ENCODE measurements around the gene RFFL.
A peak's percentile ranks its signal among the peaks of the same experiment; 100 is the strongest.
"Not testable (repeated sequence)": the region's sequence is repeated elsewhere in the genome, so short reads cannot be mapped to it uniquely, and the experiment has no call there.

RFFL gene

DNA sequence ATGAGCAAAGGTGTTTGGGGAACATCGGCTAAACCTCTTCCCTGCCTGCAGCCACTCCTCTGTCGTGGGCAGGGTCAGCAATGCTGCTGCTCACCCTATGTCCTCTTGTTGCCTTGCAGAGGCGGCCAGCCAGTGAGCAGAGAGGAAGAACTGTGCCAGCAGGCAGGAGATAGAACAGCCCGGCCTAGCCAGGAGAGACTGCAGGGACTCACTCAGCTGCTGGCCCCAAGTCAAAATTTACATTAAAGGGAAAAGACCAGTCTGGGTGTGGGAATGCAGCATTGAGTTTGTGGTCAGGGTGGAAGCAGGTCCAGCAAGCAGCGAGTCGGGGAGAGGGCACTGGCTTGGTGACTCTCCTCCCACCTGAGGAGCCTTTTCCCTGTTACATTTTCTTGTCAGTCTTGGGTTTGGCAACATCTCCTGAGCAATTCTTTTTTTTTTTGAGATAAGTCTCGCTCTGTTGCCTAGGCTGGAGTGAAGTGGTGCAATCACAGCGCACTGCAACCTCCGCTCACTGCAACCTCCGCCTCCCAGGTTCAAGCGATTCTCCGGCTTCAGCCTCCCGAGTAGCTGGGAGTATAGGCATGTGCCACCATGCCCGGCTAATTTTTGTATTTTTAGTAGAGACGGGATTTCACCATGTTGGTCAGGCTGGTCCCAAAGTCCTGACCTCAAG lies 60.5 kb downstream of the RFFL start:
- DNase-seq = no peak

GRCh38 chr17:35001549-35001948 lies 62.0 kb downstream of the RFFL start:
- no peak for DNase-seq

DNA sequence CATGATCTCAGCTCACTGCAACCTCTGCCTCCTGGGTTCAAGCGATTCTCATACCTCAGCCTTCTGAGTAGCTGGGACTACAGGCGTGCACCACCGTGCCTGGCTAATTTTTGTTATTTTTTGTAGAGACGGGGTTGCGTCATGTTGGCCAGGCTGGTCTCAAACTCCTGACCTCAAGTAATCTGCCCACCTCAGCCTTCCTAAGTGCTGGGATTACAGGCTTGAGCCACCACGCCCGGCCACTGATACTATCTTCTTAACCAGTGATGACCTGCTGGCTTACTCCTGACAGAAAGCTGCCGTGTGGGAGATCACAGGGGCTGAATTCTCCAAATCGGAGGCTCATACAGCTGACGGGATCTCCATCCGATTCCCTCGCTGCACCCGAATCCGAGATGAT lies 62.5 kb downstream of the RFFL start:
- not testable (repeated sequence) for DNase-seq

DNA sequence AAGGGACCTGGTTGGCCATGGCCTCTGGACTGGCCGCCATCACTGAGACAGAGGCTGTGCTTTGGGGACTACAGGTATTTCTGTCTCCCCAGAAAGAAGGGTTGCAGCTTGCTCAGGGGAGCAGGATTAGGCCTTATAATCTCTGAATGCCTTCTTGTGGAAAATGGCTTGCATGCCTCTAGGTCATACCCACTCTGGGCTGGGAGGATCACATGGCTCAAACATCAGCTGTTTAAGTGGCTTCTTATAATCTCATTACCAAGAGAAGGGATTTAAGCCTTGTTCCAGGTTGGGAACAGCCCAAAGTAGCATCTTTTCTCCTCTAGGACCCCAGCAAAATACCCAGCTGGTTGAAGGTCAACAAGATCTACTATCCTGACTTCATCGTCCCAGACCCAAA lies 64.1 kb downstream of the RFFL start:
- no peak for DNase-seq

- peak; percentile 85 for DNase-seq
These were observed 65.3 kb downstream of the RFFL start for GRCh38 chr17:34998205-34998604.

GRCh38 chr17:34997355-34997862 lies 66.1 kb downstream of the RFFL start:
- DNase-seq = no peak

DNA sequence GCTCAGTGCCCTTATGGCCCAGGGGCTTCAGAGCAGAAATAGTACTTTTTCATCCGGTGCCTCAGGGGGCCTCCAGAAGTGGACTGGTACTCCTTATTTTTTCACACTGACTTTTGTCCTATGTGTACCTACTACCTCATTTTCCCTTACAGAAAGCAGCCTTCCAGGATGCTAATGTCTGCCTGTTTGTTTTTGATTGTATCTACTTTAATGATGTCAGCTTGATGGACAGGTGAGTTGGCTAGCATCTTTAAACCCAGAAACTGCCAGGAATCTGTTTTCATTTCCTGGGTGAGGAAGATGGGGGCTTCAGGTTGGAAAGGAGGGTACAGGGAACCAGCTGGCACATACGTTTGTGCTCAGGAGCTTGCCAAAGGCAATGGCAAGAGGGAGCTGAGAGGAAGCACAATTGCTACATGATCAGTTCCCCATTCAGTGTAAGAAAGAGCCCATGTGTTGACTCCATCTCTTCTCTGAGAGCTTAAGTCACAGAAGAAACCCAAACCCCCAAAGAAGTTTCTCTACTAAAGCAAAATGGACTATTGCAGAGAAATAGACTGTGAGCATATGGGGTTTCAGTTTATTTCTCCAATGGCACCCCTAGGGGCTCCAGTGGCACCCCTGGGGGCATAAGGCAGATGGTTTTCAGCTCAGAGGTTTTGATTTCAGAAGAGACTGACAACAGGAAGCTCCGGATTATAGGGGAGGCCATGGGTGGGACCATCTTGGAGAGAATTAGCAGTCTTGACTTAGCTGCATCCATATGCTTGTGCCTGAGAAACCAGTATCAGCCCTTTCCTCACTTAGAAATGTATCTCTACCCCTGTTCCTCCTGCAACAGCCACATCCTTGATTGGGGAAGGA lies 66.9 kb downstream of the RFFL start:
- no peak for DNase-seq

GRCh38 chr17:34993031-34993430 lies 70.5 kb downstream of the RFFL start:
- no peak for DNase-seq

- no peak for DNase-seq
These were observed 71.9 kb downstream of the RFFL start for GRCh38 chr17:34991606-34992005.

DNA sequence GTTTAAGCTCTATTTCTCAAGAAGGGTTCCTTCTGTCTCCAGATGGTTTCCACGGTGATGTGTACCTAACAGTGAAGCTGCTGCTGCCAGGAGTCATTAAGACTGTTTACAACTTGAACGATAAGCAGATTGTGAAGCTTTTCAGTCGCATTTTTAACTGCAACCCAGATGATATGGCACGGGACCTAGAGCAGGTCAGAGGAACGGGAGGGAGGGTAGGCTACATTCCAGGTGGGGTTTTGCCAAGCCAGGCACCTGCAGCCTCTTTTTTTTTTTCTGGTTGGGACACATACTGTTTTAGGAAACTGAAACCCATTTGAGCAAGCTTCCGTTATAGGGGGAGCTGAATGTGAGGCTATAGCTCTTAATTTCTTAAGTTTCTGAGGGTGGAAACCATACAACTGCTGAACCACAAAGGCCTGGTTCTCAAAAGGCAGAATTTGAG lies 72.6 kb downstream of the RFFL start:
- no peak for DNase-seq

DNA sequence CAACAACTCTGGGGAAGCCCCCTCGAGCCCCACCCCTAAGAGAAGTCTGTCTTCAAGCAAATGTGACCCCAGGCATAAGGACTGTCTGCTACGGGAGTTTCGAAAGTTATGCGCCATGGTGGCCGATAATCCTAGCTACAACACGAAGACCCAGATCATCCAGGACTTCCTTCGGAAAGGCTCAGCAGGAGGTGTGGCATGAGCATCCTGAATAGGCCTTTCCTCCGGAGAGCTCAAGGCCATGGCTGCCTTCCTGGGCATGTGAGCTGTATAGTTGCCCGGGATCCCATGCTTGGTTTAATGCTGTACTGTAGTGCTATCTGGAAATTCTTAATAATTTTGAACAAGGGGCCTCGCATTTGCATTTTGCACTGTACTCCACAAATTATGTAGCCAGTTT lies 74.0 kb downstream of the RFFL start:
- DNase-seq = no peak

DNA sequence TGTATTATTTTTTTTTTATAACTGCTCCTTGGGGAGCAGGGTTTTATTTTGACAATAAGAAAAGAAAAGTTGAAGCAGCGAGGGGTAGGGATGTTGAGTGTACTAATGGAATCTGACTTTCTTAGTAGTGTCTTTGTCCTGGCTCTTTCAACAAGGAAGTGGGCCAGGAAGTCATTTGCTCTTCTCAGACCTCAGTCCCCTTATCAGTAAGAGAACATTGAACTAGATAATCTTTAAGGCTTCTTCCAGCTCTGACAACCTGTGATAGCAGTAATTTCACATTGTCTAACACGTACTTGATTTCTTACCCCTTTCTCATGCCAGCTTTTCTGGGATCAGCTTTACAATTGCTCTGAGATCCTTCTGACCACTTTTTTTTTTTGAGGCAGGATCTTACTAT lies 74.9 kb downstream of the RFFL start:
- DNase-seq = no peak

GRCh38 chr17:34987232-34987631 lies 76.3 kb downstream of the RFFL start:
- no peak for DNase-seq

DNA sequence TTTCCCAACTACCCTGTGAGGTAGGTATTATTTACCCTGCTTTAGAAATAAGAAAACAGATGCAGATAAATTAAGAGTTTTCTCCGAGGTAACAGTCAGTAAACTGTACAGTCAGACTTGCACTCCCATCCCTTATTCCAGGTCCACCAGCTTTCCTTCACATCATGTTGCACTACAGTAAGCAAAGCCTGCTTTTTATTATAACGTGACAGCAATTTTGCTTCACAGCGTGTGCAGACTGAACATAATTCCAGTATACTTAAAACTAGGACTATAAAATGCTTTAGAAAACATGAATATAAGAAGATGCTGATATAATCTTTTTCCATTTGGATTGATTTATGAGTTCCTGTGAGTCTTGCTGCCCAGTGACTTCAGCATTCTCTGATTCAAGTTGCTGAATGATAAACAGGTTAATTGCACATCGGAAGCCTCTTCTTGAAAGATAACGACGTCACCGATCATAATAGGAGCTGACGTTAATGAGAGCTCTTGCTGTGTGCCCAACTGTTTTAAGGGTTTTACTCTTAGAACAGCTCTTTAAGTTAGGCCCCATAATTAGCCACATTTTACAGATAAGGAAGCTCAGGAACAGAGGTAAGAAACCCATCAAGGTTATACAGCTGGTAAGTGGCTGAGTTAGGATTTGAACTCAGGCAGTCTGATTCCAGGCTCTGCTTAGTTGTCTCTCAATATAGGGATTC lies 81.8 kb downstream of the RFFL start:
- no peak for DNase-seq

GRCh38 chr17:34980681-34981537 lies 82.6 kb downstream of the RFFL start:
- peak; percentile 79 for DNase-seq

DNA sequence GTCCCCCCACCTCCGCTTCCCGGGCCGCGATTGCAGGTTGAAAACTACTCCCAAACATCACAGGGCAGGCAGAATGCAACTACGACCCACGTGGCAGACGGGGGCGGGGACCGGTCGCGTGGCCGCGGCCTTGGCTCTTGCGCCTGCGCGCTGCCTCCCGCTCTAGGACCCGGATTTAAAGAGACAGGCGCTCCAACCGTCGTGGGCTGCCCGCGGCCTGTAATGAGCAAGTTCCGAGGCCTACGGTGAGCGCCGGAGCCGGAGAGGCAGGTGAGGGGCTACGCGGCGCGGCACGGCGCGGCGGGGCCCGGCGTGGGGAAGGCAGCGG lies 83.2 kb downstream of the RFFL start, which contains the start of gene LIG3:
Gene LIG3, plus strand, starts transcription at position 160 of the 328 bp plus-strand sequence. CDS start 2,494 bp downstream, outside the sequence.
- peak; percentile 94 for DNase-seq

GRCh38 chr17:34979650-34980352 lies 83.7 kb downstream of the RFFL start:
- no peak for DNase-seq

- no peak for DNase-seq
These were observed 84.4 kb downstream of the RFFL start for GRCh38 chr17:34979153-34979552.

- no peak for DNase-seq
These were observed 88.4 kb downstream of the RFFL start for GRCh38 chr17:34974794-34975785.

DNA sequence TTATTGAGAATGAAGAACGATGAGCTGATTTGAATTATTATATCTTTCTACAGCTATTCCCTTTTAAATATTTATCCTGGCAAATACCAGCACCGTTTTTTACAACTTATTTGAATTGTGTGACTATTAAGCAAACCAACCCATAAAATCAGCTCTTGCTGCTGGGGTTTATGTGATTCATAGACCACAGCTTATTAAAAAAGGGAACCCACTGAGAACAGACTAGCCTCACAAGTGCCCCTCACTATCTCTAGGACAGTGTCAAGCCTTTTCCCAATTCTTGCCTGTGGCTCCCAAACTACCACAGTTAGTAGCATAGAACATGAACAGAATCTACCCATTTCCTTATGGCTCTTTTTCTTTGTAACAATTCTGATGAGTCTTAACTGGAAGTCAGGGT lies 89.3 kb downstream of the RFFL start:
- DNase-seq = no peak
